Measurements from ENCODE around the gene MGST2. TPM values are rescaled to one million over a fixed set of nuclear protein-coding genes. Genes with fewer than 3 reads are reported as not detected.

MGST2 gene
- total RNA-seq = 5.9 and 12.6 TPM in 2 replicates

DNA sequence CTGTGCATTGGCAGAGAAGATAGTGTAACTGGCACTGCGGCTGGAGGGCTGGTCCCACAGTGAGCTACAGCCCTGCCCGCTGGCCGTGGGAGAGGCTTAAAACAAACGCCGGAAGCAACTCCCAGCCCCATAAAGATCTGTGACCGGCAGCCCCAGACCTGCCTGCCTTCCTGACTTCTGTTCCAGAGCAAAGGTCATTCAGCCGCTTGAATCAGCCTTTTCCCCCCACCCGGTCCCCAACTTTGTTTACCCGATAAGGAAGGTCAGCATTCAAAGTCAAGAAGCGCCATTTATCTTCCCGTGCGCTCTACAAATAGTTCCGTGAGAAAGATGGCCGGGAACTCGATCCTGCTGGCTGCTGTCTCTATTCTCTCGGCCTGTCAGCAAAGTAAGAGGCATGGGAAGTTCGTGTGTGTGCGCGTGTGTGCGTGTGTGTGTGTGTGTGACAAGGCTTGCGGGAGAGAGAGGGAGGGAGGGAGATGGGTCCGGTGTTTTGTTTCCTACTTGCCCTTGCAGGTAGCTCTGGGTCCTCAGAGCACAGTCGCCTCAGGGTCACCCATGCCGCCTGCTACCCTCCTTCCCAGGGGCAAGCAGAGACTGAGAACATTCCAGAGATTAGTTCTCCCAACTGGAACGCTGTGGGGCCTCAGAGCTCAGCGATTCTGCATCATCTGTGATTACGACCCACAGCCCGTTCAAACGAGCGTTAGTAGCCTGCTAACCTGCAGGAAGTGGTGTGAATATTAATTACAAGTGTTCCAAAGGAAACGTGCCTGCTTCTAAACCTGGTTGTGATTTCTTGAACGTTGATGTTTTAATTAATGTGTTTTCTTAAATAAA is at the start of gene MGST2:
Gene MGST2, plus strand, starts transcription at position 130 of the 840 bp plus-strand sequence. Its CDS starts 201 bp downstream, at position 331.

Other genes starting within 250 kb of the MGST2 start
- gene RAB33B, start 211.7 kb upstream of the MGST2 start, total RNA-seq = 11.7 and 13.3 TPM in 2 replicates
- gene SETD7, start 109.6 kb upstream of the MGST2 start, total RNA-seq = 51.0 and 78.9 TPM in 2 replicates